H1 (cell line): ENCODE results near the gene PAN2. TPM values are rescaled to one million over a fixed set of nuclear protein-coding genes. Genes with fewer than 3 reads are reported as not detected.

ENCODE experiments used
- CTCF ChIA-PET: fragments of 300-600 bp; sonication (Branson Sonifier 250); formaldehyde crosslinking; loops from one replicate; lab custom pipeline; 2021; ENCODE audit not compliant: partially characterized antibody; lab: Charles Lee
- POLR2A ChIA-PET: fragments of 300-600 bp; sonication (Branson Sonifier 250); formaldehyde crosslinking; loops from one replicate; lab custom pipeline; 2021; ENCODE audit warnings: inconsistent platforms; ENCODE audit not compliant: partially characterized antibody; lab: Charles Lee
- DNase-seq, 2 experiments: peaks; one replicate each; pipeline versions ENCODE4 v3.0.0 to v3.0.0-alpha.2; 2010 to 2022; ENCODE audit warnings: low spot score in 2 of 2, low read depth in 1 of 2, mixed read lengths in 1 of 2
- FAIRE-seq: peaks from 2 replicates; lab custom pipeline; 2011; peaks lifted over from hg19 to GRCh38; lab: Jason Lieb, UNC
- H2AFZ ChIP-seq: 2 replicates; pipeline ENCODE4 v1.8.1; 2012; ENCODE audit warnings: low read length, inconsistent platforms
- H2AK5ac ChIP-seq: 2 replicates; pipeline ENCODE4 v1.6.1; 2013; ENCODE audit warnings: low read depth, low read length
- H2BK120ac ChIP-seq: replicated peaks from 2 replicates; pipeline ENCODE3; 2013; ENCODE audit warnings: low read depth, low read length, inconsistent platforms
- H2BK12ac ChIP-seq: 2 replicates; pipeline ENCODE4 v1.6.1; 2013; ENCODE audit warnings: low read depth, low read length
- H2BK15ac ChIP-seq: 2 replicates; pipeline ENCODE4 v1.6.1; 2013; ENCODE audit warnings: low read length
- H2BK20ac ChIP-seq: 2 replicates; pipeline ENCODE4 v1.6.1; 2013; ENCODE audit warnings: low read length
- H2BK5ac ChIP-seq: 2 replicates; pipeline ENCODE4 v1.6.1; 2013; ENCODE audit warnings: low read depth, low read length
- H3K14ac ChIP-seq: 2 replicates; pipeline ENCODE4 v1.6.1; 2013; ENCODE audit warnings: inconsistent platforms; ENCODE audit not compliant: insufficient read length
- H3K18ac ChIP-seq: 2 replicates; pipeline ENCODE4 v1.6.1; 2013; ENCODE audit warnings: low read length; ENCODE audit errors: extremely low read depth
- H3K23ac ChIP-seq: 2 replicates; pipeline ENCODE4 v1.6.1; 2013; ENCODE audit warnings: inconsistent platforms; ENCODE audit not compliant: insufficient read length
- H3K23me2 ChIP-seq: 2 replicates; pipeline ENCODE4 v1.6.1; 2013; ENCODE audit warnings: low read depth, low read length
- H3K27ac ChIP-seq: 2 replicates; pipeline ENCODE4 v1.6.1; 2011; ENCODE audit warnings: low read depth, low read length, inconsistent platforms
- H3K27me3 ChIP-seq, 4 experiments: replicated peaks in 1 of 4; 1 replicate in 1 of 4; 2 replicates in 3 of 4; pipeline versions ENCODE4 v1.6.1 to v1.8.1; 2011 to 2013; ENCODE audit warnings: low read length in 3 of 4, mild to moderate bottlenecking in 3 of 4, inconsistent platforms in 2 of 4, mixed read lengths in 2 of 4, moderate library complexity in 1 of 4; ENCODE audit not compliant: control insufficient read depth in 3 of 4, insufficient read depth in 3 of 4; ENCODE audit errors: extremely low read depth in 1 of 4
- H3K36me3 ChIP-seq, 4 experiments: 2 replicates each; pipeline versions ENCODE4 v1.6.1 to v1.8.1; 2011 to 2013; ENCODE audit warnings: mild to moderate bottlenecking in 4 of 4, low read length in 3 of 4, moderate library complexity in 2 of 4, control low read depth in 1 of 4, inconsistent platforms in 1 of 4; ENCODE audit not compliant: insufficient read depth in 4 of 4, control insufficient read depth in 2 of 4
- H3K4ac ChIP-seq: replicated peaks from 2 replicates; pipeline ENCODE3; 2013; ENCODE audit warnings: low read length, low read depth, mixed read lengths, inconsistent platforms; ENCODE audit not compliant: insufficient read length
- H3K4me1 ChIP-seq, 4 experiments: replicated peaks in 1 of 4; 1 replicate in 1 of 4; 2 replicates in 3 of 4; pipeline versions ENCODE4 v1.6.1 to v1.8.1; 2011 to 2013; ENCODE audit warnings: low read length in 3 of 4, inconsistent platforms in 2 of 4, mixed read lengths in 1 of 4; ENCODE audit not compliant: insufficient read depth in 4 of 4, control insufficient read depth in 3 of 4
- H3K4me2 ChIP-seq, 2 experiments: 2 replicates each; pipeline versions ENCODE4 v1.6.1 to v1.8.1; 2011 to 2013; ENCODE audit warnings: low read depth in 2 of 2, low read length in 2 of 2, control low read depth in 1 of 2, inconsistent platforms in 1 of 2, mild to moderate bottlenecking in 1 of 2; ENCODE audit not compliant: insufficient read depth in 1 of 2
- H3K4me3 ChIP-seq, 4 experiments: fragments of 200-600, 300-600 bp in 1 of 4; sonication (generic), shearing (Covaris generic), sonication (Bioruptor Twin) in 1 of 4; 2 replicates each; pipeline versions ENCODE4 v1.5.1 to v1.8.1; 2011 to 2016; ENCODE audit warnings: low read length in 4 of 4, low read depth in 3 of 4, control low read depth in 2 of 4, inconsistent platforms in 2 of 4, mild to moderate bottlenecking in 2 of 4, mixed read lengths in 1 of 4, moderate library complexity in 1 of 4; ENCODE audit not compliant: insufficient read depth in 2 of 4; ENCODE audit errors: extremely low read depth in 1 of 4
- H3K56ac ChIP-seq: replicated peaks from 2 replicates; pipeline ENCODE3; 2013; ENCODE audit warnings: low read depth, mild to moderate bottlenecking, mixed read lengths, low read length, inconsistent platforms; ENCODE audit not compliant: insufficient read length
- H3K79me1 ChIP-seq: 2 replicates; pipeline ENCODE4 v1.6.1; 2013; ENCODE audit warnings: low read depth, low read length, control low read depth
- H3K79me2 ChIP-seq, 2 experiments: 2 replicates each; pipeline versions ENCODE4 v1.6.1 to v1.8.1; 2012 to 2013; ENCODE audit warnings: low read length in 2 of 2, mild to moderate bottlenecking in 2 of 2, inconsistent platforms in 1 of 2; ENCODE audit not compliant: insufficient read depth in 2 of 2, control insufficient read depth in 1 of 2
- H3K9ac ChIP-seq, 4 experiments: replicated peaks in 1 of 4; 1 replicate in 1 of 4; 2 replicates in 3 of 4; pipeline versions ENCODE4 v1.6.1 to v1.8.1; 2011 to 2013; ENCODE audit warnings: low read depth in 3 of 4, low read length in 3 of 4, control low read depth in 2 of 4, mild to moderate bottlenecking in 2 of 4, moderate library complexity in 2 of 4, inconsistent platforms in 1 of 4; ENCODE audit errors: extremely low read depth in 1 of 4
- H3K9me3 ChIP-seq, 2 experiments: 2 replicates each; pipeline versions ENCODE4 v1.6.1 to v1.8.1; 2012 to 2013; ENCODE audit warnings: mild to moderate bottlenecking in 2 of 2, moderate library complexity in 2 of 2, control low read depth in 1 of 2, inconsistent platforms in 1 of 2, low read depth in 1 of 2, low read length in 1 of 2, mixed read lengths in 1 of 2; ENCODE audit not compliant: insufficient read depth in 2 of 2
- H4K20me1 ChIP-seq, 2 experiments: replicated peaks in 1 of 2; 2 replicates each; pipeline versions ENCODE3 to v1.8.1; 2011 to 2013; ENCODE audit warnings: inconsistent platforms in 2 of 2, low read length in 2 of 2, mild to moderate bottlenecking in 1 of 2; ENCODE audit not compliant: insufficient read depth in 2 of 2, control insufficient read depth in 1 of 2
- H4K5ac ChIP-seq: 2 replicates; pipeline ENCODE4 v1.6.1; 2013; ENCODE audit warnings: low read length, low read depth, mixed read lengths, inconsistent platforms; ENCODE audit not compliant: insufficient read length
- H4K8ac ChIP-seq: 2 replicates; pipeline ENCODE4 v1.8.0; 2013; ENCODE audit warnings: mild to moderate bottlenecking, moderate library complexity, low read length, inconsistent platforms; ENCODE audit not compliant: insufficient read depth; ENCODE audit errors: extremely low read depth
- H4K91ac ChIP-seq: replicated peaks from 2 replicates; pipeline ENCODE3; 2013; ENCODE audit warnings: low read length, mixed read lengths, inconsistent platforms; ENCODE audit not compliant: insufficient read length
- EGR1 ChIP-seq: IDR thresholded peaks from 2 replicates; pipeline ENCODE4 v1.6.1; 2011; ENCODE audit warnings: low read depth, low read length, borderline replicate concordance
- GTF2F1 ChIP-seq: IDR thresholded peaks from 2 replicates; pipeline ENCODE4 v1.6.1; 2012; ENCODE audit warnings: low read depth, low read length, improper control_type of control experiment, borderline replicate concordance
- RFX5 ChIP-seq: IDR thresholded peaks from 2 replicates; pipeline ENCODE4 v1.6.1; 2011; ENCODE audit warnings: low read depth, low read length, improper control_type of control experiment, borderline replicate concordance
- SP2 ChIP-seq: IDR thresholded peaks from 2 replicates; pipeline ENCODE4 v1.6.1; 2012; ENCODE audit warnings: mild to moderate bottlenecking, low read length, inconsistent platforms
- SRF ChIP-seq: IDR thresholded peaks from 2 replicates; pipeline ENCODE4 v1.6.1; 2011; ENCODE audit warnings: mild to moderate bottlenecking, low read depth, low read length, moderate library complexity
- WGBS, 2 experiments: shearing (Covaris generic) in 1 of 2; methylation state at CpG; one replicate each; pipeline versions ENCODE4 v1.1.6 to v1.1.7; 2013 to 2015; ENCODE audit warnings: low lambda C conversion rate in 2 of 2, mixed read lengths in 2 of 2, inconsistent platforms in 1 of 2, low coverage in 1 of 2, missing lambda C conversion rate in 1 of 2; ENCODE audit not compliant: insufficient replicate concordance in 2 of 2, insufficient coverage in 1 of 2, insufficient read length in 1 of 2; ENCODE audit errors: extremely low coverage in 1 of 2, missing lambda C conversion rate in 1 of 2; 5-methylcytosine and 5-hydroxymethylcytosine counted together
- polyA plus RNA-seq, 7 experiments: library from polyadenylated mRNA; depleted of rRNA in 3 of 7; stranded (reverse) in 5 of 7; unstranded in 2 of 7; fragments of >200 nt in 5 of 7; fragments of 200-250 nt in 2 of 7; gene quantifications; 1 replicate in 5 of 7; 2 replicates in 1 of 7; 4 replicates in 1 of 7; pipeline versions ENCODE4 v1.2.1 to v1.2.3, GENCODE V29; 2011 to 2013; ENCODE audit warnings: missing spikeins in 2 of 7, mixed read lengths in 2 of 7
- total RNA-seq: library from RNA; stranded (reverse); fragmentation: NEBNext Ultra II Directional; extraction: Animal tissue kit (Norgen Biotek cat#: 25700); gene quantifications from 2 replicates; pipeline ENCODE4 v1.2.1, GENCODE V29; 2021

PAN2 gene
- total and polyA plus RNA-seq, 2 of the 8 experiments (the other 6 are each of a cell fraction or from before 2014, with no cell fraction given) = 29.6 to 36.7 TPM

- H3K27ac ChIP-seq = no peak overlapping the region
- no peak overlapping the region for H3K4me2 ChIP-seq
- no peak overlapping the region for H2BK12ac ChIP-seq
- no peak overlapping the region for H3K9ac ChIP-seq
- H2BK120ac ChIP-seq = no peak overlapping the region
- H4K91ac ChIP-seq = no peak overlapping the region
- H3K9me3 ChIP-seq = no peaks in the 10 kb centered on the region
- 97% methylated on average over 12 of the region's 12 CpGs; no CpG with 5 or more reads in 1 of the 2 experiments for WGBS, 2 experiments
- no peak overlapping the region for H3K23ac ChIP-seq
- peaks cover 4% of the 10 kb centered on the region for H3K79me1 ChIP-seq
- peaks cover 8 to 62% (median 46%) of the 10 kb centered on the region in 4 experiments; a peak in 7 of 8 replicates for H3K36me3 ChIP-seq
- no peak overlapping the region for H2AK5ac ChIP-seq
- FAIRE-seq (no peak), DNase-seq (no peak)
- H2AFZ ChIP-seq = no peak overlapping the region
- H3K4ac ChIP-seq = no peak overlapping the region
- ChIA-PET CTCF (interaction anchor here (1.0 to 2.2 kb wide), 6 partner anchors 10 to 153 kb away, joined by 3 to 11 read pairs (median 4); partner anchors contain the start of gene APOF), POLR2A (interaction anchor here (1.0 to 2.6 kb wide), 10 partner anchors 10 to 153 kb away, joined by 3 to 11 read pairs (median 4); partner anchors contain the start of genes COQ10A and STAT2)
- no peak overlapping the region for H2BK15ac ChIP-seq
- H2BK20ac ChIP-seq = no peak overlapping the region
- peaks cover 4 to 16% of the 10 kb centered on the region in 2 experiments; a peak in 3 of 4 replicates for H3K79me2 ChIP-seq
- H4K8ac ChIP-seq = no peak overlapping the region
- H3K14ac ChIP-seq = no peak overlapping the region
- H3K4me3 ChIP-seq = no peak overlapping the region
- H3K56ac ChIP-seq = no peak overlapping the region
- no peak overlapping the region for H2BK5ac ChIP-seq
- no peaks in the 10 kb centered on the region for H4K20me1 ChIP-seq
- peaks cover 6% of the 10 kb centered on the region; the same call in 1 of the 2 replicates for H3K23me2 ChIP-seq
- no peak for TF ChIP-seq SRF
- TF ChIP-seq GTF2F1 = no peak
- no peak for TF ChIP-seq RFX5
- no peak for TF ChIP-seq SP2
- no peak for TF ChIP-seq EGR1
- peaks cover 0 to 6% (median 3%) of the 10 kb centered on the region in 4 experiments; a peak in 5 of 7 replicates for H3K4me1 ChIP-seq
- no peak overlapping the region for H4K5ac ChIP-seq
- no peak overlapping the region for H3K18ac ChIP-seq
- H3K27me3 ChIP-seq = no peaks in the 10 kb centered on the region
Measured at GRCh38 chr12:56311003-56311402, 22.8 kb downstream of the PAN2 start.
